NT2/D1 (cell line): ENCODE data around the gene PARVA.

Experiments
- SUZ12 ChIP-seq: IDR thresholded peaks from 2 replicates; pipeline ENCODE4 v1.6.1; 2011; ENCODE audit not compliant: insufficient read length, insufficient read depth; ENCODE audit errors: extremely low read depth
- ZNF274 ChIP-seq: IDR thresholded peaks from 2 replicates; pipeline ENCODE4 v1.6.1; 2011; ENCODE audit warnings: mild to moderate bottlenecking, low read depth, low read length

- TF ChIP-seq ZNF274 (no peak), SUZ12 (no peak)
Measured at GRCh38 chr11:12534549-12534948, 157.2 kb downstream of the PARVA start.
